IMR-90 (cell line): ENCODE data around the gene ARHGAP23. TPM values are rescaled to one million over a fixed set of nuclear protein-coding genes. Genes with fewer than 3 reads are reported as not detected.

Experiments used
- ATAC-seq: fragments of 200-7000 bp; cut with Tn5 transposase; 2 replicates; pipeline ENCODE4 v1.9.1; 2020; ENCODE audit warnings: low read depth, mild to moderate bottlenecking, moderate library complexity
- BruUV-seq: library from RNA; stranded (reverse); fragments of 400-500 nt; replicated peaks from 2 replicates; lab custom pipeline; 2021; lab: Mats Ljungman, UMichigan
- CTCF ChIA-PET: fragments of 300-600 bp; formaldehyde crosslinking; extraction: SDS; loops from one replicate; lab custom pipeline; 2021; ENCODE audit warnings: antibody characterized with exemption; lab: Yijun Ruan, JAX
- POLR2A ChIA-PET: fragments of 300-600 bp; sonication (Branson Sonifier 250); formaldehyde crosslinking; loops from one replicate; lab custom pipeline; 2022; ENCODE audit warnings: antibody characterized with exemption; ENCODE audit not compliant: unreplicated experiment; lab: Charles Lee
- DNase-seq: peaks from one replicate; pipeline ENCODE4 v3.0.0; 2013
- H2AFZ ChIP-seq: replicated peaks from 2 replicates; pipeline ENCODE3; 2013; ENCODE audit warnings: low read length, mild to moderate bottlenecking; ENCODE audit not compliant: poor library complexity
- H2AK5ac ChIP-seq: 2 replicates; pipeline ENCODE4 v1.6.1; 2013; ENCODE audit warnings: low read depth, low read length, inconsistent platforms
- H2AK9ac ChIP-seq: replicated peaks from 2 replicates; pipeline ENCODE3; 2013; ENCODE audit warnings: mild to moderate bottlenecking, low read depth, low read length, moderate library complexity; ENCODE audit not compliant: poor library complexity
- H2BK120ac ChIP-seq: 2 replicates; pipeline ENCODE4 v1.6.1; 2013; ENCODE audit warnings: low read depth, low read length, inconsistent platforms
- H2BK15ac ChIP-seq: 3 replicates; pipeline ENCODE4 v1.6.1; 2013; ENCODE audit warnings: low read depth, low read length, inconsistent platforms
- H2BK20ac ChIP-seq: 2 replicates; pipeline ENCODE4 v1.6.1; 2013; ENCODE audit warnings: low read depth, mild to moderate bottlenecking, inconsistent platforms, low read length, moderate library complexity
- H2BK5ac ChIP-seq: 2 replicates; pipeline ENCODE4 v1.6.1; 2013; ENCODE audit warnings: mild to moderate bottlenecking, low read depth, low read length, inconsistent platforms; ENCODE audit not compliant: poor library complexity, severe bottlenecking
- H3K14ac ChIP-seq: replicated peaks from 2 replicates; pipeline ENCODE4 v1.6.1; 2013; ENCODE audit warnings: low read depth, low read length, inconsistent platforms
- H3K18ac ChIP-seq: 2 replicates; pipeline ENCODE4 v1.6.1; 2013; ENCODE audit warnings: low read depth, low read length, control low read depth
- H3K23ac ChIP-seq: 2 replicates; pipeline ENCODE4 v1.6.1; 2013; ENCODE audit warnings: low read depth, low read length, inconsistent platforms
- H3K27ac ChIP-seq: 2 replicates; pipeline ENCODE4 v1.5.1; 2013; ENCODE audit warnings: mild to moderate bottlenecking, control low read depth, low read length; ENCODE audit not compliant: insufficient read depth
- H3K27me3 ChIP-seq: 2 replicates; pipeline ENCODE4 v1.6.1; 2013; ENCODE audit warnings: low read length; ENCODE audit not compliant: control insufficient read depth, insufficient read depth
- H3K36me3 ChIP-seq: 2 replicates; pipeline ENCODE4 v1.6.1; 2013; ENCODE audit warnings: low read length, mixed read lengths; ENCODE audit not compliant: control insufficient read depth, insufficient read depth
- H3K4ac ChIP-seq: 2 replicates; pipeline ENCODE4 v1.6.1; 2013; ENCODE audit warnings: low read depth, low read length, inconsistent platforms
- H3K4me1 ChIP-seq: 2 replicates; pipeline ENCODE4 v1.6.1; 2013; ENCODE audit warnings: low read length, mixed read lengths; ENCODE audit not compliant: control insufficient read depth, insufficient read depth
- H3K4me2 ChIP-seq: 2 replicates; pipeline ENCODE4 v1.6.1; 2013; ENCODE audit warnings: low read depth, mild to moderate bottlenecking, control low read depth, low read length, moderate library complexity
- H3K4me3 ChIP-seq: 2 replicates; pipeline ENCODE4 v1.5.1; 2013; ENCODE audit warnings: low read depth, mild to moderate bottlenecking, control low read depth, low read length, moderate library complexity; ENCODE audit not compliant: insufficient read depth
- H3K56ac ChIP-seq: 2 replicates; pipeline ENCODE4 v1.6.1; 2013; ENCODE audit warnings: low read length, inconsistent platforms; ENCODE audit not compliant: insufficient read depth; ENCODE audit errors: extremely low read depth
- H3K79me1 ChIP-seq, 2 experiments: 2 replicates each; pipeline ENCODE4 v1.6.1; 2013; ENCODE audit warnings: low read length in 2 of 2, inconsistent platforms in 1 of 2, low read depth in 1 of 2
- H3K9ac ChIP-seq: 2 replicates; pipeline ENCODE4 v1.6.1; 2013; ENCODE audit warnings: low read depth, low read length, control low read depth
- H3K9me1 ChIP-seq: 2 replicates; pipeline ENCODE4 v1.6.1; 2013; ENCODE audit warnings: low read length, inconsistent platforms; ENCODE audit not compliant: insufficient read depth
- H3K9me3 ChIP-seq: 2 replicates; pipeline ENCODE4 v1.6.1; 2013; ENCODE audit warnings: low read length; ENCODE audit not compliant: control insufficient read depth, insufficient read depth
- H4K20me1 ChIP-seq: 2 replicates; pipeline ENCODE4 v1.6.1; 2013; ENCODE audit warnings: low read length, inconsistent platforms; ENCODE audit not compliant: insufficient read depth
- H4K5ac ChIP-seq: 2 replicates; pipeline ENCODE4 v1.6.1; 2013; ENCODE audit warnings: mild to moderate bottlenecking, low read depth, low read length, control low read depth
- H4K8ac ChIP-seq, 2 experiments: 2 replicates each; pipeline ENCODE4 v1.6.1; 2013; ENCODE audit warnings: low read depth in 2 of 2, low read length in 2 of 2, control low read depth in 1 of 2, inconsistent platforms in 1 of 2
- H4K91ac ChIP-seq: 2 replicates; pipeline ENCODE4 v1.6.1; 2013; ENCODE audit warnings: low read depth, low read length, inconsistent platforms; ENCODE audit not compliant: insufficient read depth
- BHLHE40 ChIP-seq: fragments of 150-350 bp; IDR thresholded peaks from 2 replicates; pipeline ENCODE4 v1.6.1; 2016; ENCODE audit warnings: mild to moderate bottlenecking, low read depth, low read length
- MAFK ChIP-seq: IDR thresholded peaks from 2 replicates; pipeline ENCODE4 v1.6.1; 2012; ENCODE audit warnings: low read depth, low read length, improper control_type of control experiment
- MAZ ChIP-seq: IDR thresholded peaks from 2 replicates; pipeline ENCODE4 v1.6.1; 2012; ENCODE audit warnings: low read depth, mild to moderate bottlenecking, low read length, improper control_type of control experiment, moderate library complexity, borderline replicate concordance
- NFE2L2 ChIP-seq: fragments of 150-350 bp; IDR thresholded peaks from 2 replicates; pipeline ENCODE4 v1.6.1; 2016; ENCODE audit warnings: low read depth, mild to moderate bottlenecking, low read length
- POLR2A ChIP-seq: IDR thresholded peaks from 2 replicates; pipeline ENCODE4 v1.6.1; 2012; ENCODE audit warnings: mild to moderate bottlenecking, low read depth, low read length
- RCOR1 ChIP-seq: IDR thresholded peaks from 2 replicates; pipeline ENCODE4 v1.6.1; 2012; ENCODE audit warnings: mild to moderate bottlenecking, low read length, improper control_type of control experiment; ENCODE audit not compliant: insufficient replicate concordance
- RFX5 ChIP-seq: IDR thresholded peaks from 2 replicates; pipeline ENCODE4 v1.8.0; 2012; ENCODE audit warnings: low read depth, mild to moderate bottlenecking, low read length, moderate library complexity
- WGBS, 2 experiments: methylation state at CpG; one replicate each; pipeline versions ENCODE4 v1.1.5 to v1.1.7; 2013; ENCODE audit warnings: missing lambda C conversion rate in 2 of 2; ENCODE audit not compliant: insufficient read length in 1 of 2; ENCODE audit errors: extremely low coverage in 2 of 2; 5-methylcytosine and 5-hydroxymethylcytosine counted together
- dilution Hi-C: fragments of 300-500 bp; cut with HindIII; formaldehyde crosslinking; loops from one replicate; pipeline ENCODE4 v1.14.3; 2018; ENCODE audit warnings: low sequenced_read_pairs; ENCODE audit not compliant: unreplicated experiment
- in situ Hi-C: fragments of 300-500 bp; cut with MboI; formaldehyde crosslinking; loops from 3 replicates; pipeline ENCODE4 v1.14.3; 2019; ENCODE audit warnings: low sequenced_read_pairs, inconsistent platforms, mixed read lengths
- intact Hi-C: fragments of 100-400 bp; cut with micrococcal nuclease; formaldehyde crosslinking; loops from 2 replicates; pipeline ENCODE4 v1.10.0; 2022
- polyA plus RNA-seq, 3 experiments: library from polyadenylated mRNA; depleted of rRNA; stranded (reverse); fragments of >200 nt; gene quantifications; 2 replicates each; pipeline ENCODE4 v1.2.3, GENCODE V29; 2012; ENCODE audit warnings: low replicate concordance in 1 of 3
- total RNA-seq: library from RNA; depleted of rRNA; stranded (reverse); fragments of >200 nt; gene quantifications from 2 replicates; pipeline ENCODE4 v1.2.3, GENCODE V29; 2012

The ARHGAP23 gene
- total and polyA plus RNA-seq, 2 of the 4 experiments (the other 2 are of a cell fraction) = 9.3 to 43.3 TPM

- Histone ChIP-seq H4K5ac (no peak overlapping the region), H2AFZ (no peak overlapping the region), H3K27me3 (peaks cover 61% of the 10 kb centered on the region), H3K4me3 (no peak overlapping the region), H2BK20ac (no peak overlapping the region), H3K36me3 (no peaks in the 10 kb centered on the region), H3K18ac (no peak overlapping the region), H4K20me1 (no peaks in the 10 kb centered on the region), H3K9me3 (no peaks in the 10 kb centered on the region), H3K79me1 (no peaks in the 10 kb centered on the region), H2AK9ac (no peak overlapping the region), H3K23ac (no peak overlapping the region), H4K8ac (no peak overlapping the region), H3K27ac (no peak overlapping the region), H3K14ac (no peak overlapping the region), H4K91ac (no peak overlapping the region), H2BK120ac (no peak overlapping the region), H3K56ac (no peak overlapping the region), H2BK15ac (no peak overlapping the region), H2BK5ac (no peak overlapping the region), H3K9ac (no peak overlapping the region), H3K9me1 (no peaks in the 10 kb centered on the region), H2AK5ac (no peak overlapping the region), H3K4me2 (no peak overlapping the region), H3K4me1 (no peaks in the 10 kb centered on the region), H3K4ac (no peak overlapping the region)
- DNase-seq = no peak
- CTCF ChIA-PET = no interaction called here
- in situ Hi-C loops = no loop called here
- dilution Hi-C loops = no loop called here
- no peak for TF ChIP-seq MAZ
- TF ChIP-seq MAFK = no peak
- no peak for TF ChIP-seq POLR2A
- no peak for TF ChIP-seq RCOR1
- TF ChIP-seq RFX5 = no peak
- TF ChIP-seq NFE2L2 = no peak
- no peak for TF ChIP-seq BHLHE40
- POLR2A ChIA-PET = no interaction called here
- no TSS peak for BruUV-seq
- intact Hi-C loops = no loop called here
- no peak for ATAC-seq
- 56% methylated on average over 3 of the region's 11 CpGs; no CpG with 5 or more reads in 1 of the 2 experiments for WGBS, 2 experiments
These were observed 118.1 kb downstream of the ARHGAP23 start for GRCh38 chr17:38546396-38546795.
